Activated B cell treated with CpG ODN at 0.5 μM for 24 hours (primary cell): ENCODE results near the gene SH3GL3. TPM values are rescaled to one million over a fixed set of nuclear protein-coding genes. Genes with fewer than 3 reads are reported as not detected.

Source experiments
- ATAC-seq: fragments of 200-7000 bp; cut with Tn5 transposase; one replicate; pipeline ENCODE4 v1.10.0; 2021; ENCODE audit warnings: low read depth, mild to moderate bottlenecking, moderate library complexity
- CTCF ChIA-PET: fragments of 350-600 bp; sonication (Branson Sonifier 250); formaldehyde crosslinking; loops from one replicate; lab custom pipeline; 2021; ENCODE audit warnings: antibody characterized with exemption; lab: Charles Lee
- POLR2A ChIA-PET: fragments of 350-600 bp; sonication (Branson Sonifier 250); formaldehyde crosslinking; loops from one replicate; lab custom pipeline; 2021; ENCODE audit warnings: antibody characterized with exemption; lab: Charles Lee
- DNase-seq: peaks from one replicate; pipeline ENCODE4 v3.0.0; 2022
- H3K27ac Mint-ChIP-seq: one replicate; pipeline ENCODE4 v1.8.0; 2020; ENCODE audit warnings: mixed read lengths
- H3K27me3 Mint-ChIP-seq: one replicate; pipeline ENCODE4 v1.8.0; 2021; ENCODE audit warnings: mixed read lengths
- H3K36me3 Mint-ChIP-seq: one replicate; pipeline ENCODE4 v1.8.0; 2021; ENCODE audit warnings: low read depth, mixed read lengths
- H3K4me1 Mint-ChIP-seq: one replicate; pipeline ENCODE4 v1.8.0; 2021; ENCODE audit warnings: mixed read lengths
- H3K4me3 Mint-ChIP-seq: one replicate; pipeline ENCODE4 v1.8.0; 2020; ENCODE audit warnings: mild to moderate bottlenecking, mixed read lengths
- H3K9me3 Mint-ChIP-seq: one replicate; pipeline ENCODE4 v1.8.0; 2020; ENCODE audit warnings: mixed read lengths
- CTCF ChIP-seq: fragments of 200-600 bp; IDR thresholded peaks from one replicate; pipeline ENCODE4 v1.8.0; 2022; ENCODE audit warnings: antibody characterized with exemption, mild to moderate bottlenecking
- intact Hi-C: fragments of 100-400 bp; cut with micrococcal nuclease; formaldehyde crosslinking; loops from one replicate; pipeline ENCODE4 v1.15.1; 2024
- total RNA-seq: library from RNA; stranded (reverse); gene quantifications from 2 replicates; pipeline ENCODE4 v1.2.3, GENCODE V29; 2022

Gene SH3GL3
- total RNA-seq, 1 donor from 2014 or later, result not detected

- POLR2A ChIA-PET, result no interaction called here
- ATAC-seq (no peak), DNase-seq (no peak)
- Mint-ChIP-seq H3K4me1 (no peaks in the 10 kb centered on the region), H3K4me3 (no peak overlapping the region), H3K36me3 (no peaks in the 10 kb centered on the region), H3K27ac (no peak overlapping the region), H3K27me3 (peaks cover 9% of the 10 kb centered on the region), H3K9me3 (peaks cover 11% of the 10 kb centered on the region)
- CTCF ChIA-PET, result no interaction called here
- intact Hi-C loops, result no loop called here
- TF ChIP-seq CTCF, result no peak
These were observed 99.4 kb downstream of the SH3GL3 start for GRCh38 chr15:83546512-83546888.

DNA sequence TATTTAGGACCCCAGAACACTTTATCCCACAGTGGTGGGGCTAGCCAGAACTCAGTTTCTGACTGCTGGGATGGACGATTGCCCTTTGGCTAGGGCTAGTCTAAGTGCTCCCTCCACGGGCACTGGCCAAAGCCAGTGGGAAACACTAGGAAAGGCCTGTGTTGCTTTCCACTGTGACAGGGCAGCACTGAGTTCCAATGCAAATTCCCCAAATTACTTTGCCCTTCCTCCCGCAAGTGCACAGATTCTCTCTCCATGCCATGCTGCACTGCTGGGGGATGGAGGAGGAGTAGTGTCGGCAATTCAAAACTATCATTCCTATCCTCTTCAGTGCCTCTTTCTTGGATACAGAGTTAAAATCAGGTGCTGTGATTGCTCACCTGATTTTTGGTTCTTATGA, 100.0 kb downstream of the SH3GL3 start:
- Mint-ChIP-seq H3K4me1 (no peaks in the 10 kb centered on the region), H3K27me3 (peaks cover 9% of the 10 kb centered on the region), H3K27ac (no peak overlapping the region), H3K36me3 (no peaks in the 10 kb centered on the region), H3K4me3 (no peak overlapping the region), H3K9me3 (peaks cover 11% of the 10 kb centered on the region)
- ChIA-PET POLR2A (no interaction called here), CTCF (no interaction called here)
- no peak for TF ChIP-seq CTCF
- ATAC-seq (no peak), DNase-seq (no peak)
- intact Hi-C loops, result no loop called here

DNA sequence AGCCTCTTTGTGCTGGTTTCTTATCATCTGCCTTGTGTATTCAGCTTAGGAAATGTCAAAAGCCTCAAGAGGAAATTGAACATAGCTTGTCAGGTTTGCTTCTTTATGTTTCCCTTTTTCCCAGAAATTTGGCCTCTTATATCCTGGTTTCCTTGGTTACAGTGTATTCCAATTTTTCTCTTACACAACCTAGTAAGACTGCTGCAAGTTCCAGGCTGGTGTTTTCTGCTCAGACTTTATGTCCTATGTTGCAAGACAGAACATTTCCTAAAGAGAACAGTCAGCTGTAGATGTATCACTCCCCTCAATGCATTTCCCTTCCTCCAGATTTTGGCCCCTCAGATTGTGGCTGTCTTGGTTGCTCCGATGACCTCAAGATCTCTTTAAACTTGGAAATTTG, 102.5 kb downstream of the SH3GL3 start:
- H3K9me3 Mint-ChIP-seq, result peaks cover 3% of the 10 kb centered on the region
- ChIA-PET CTCF (no interaction called here), POLR2A (no interaction called here)
- intact Hi-C loops, result no loop called here
- H3K4me1 Mint-ChIP-seq, result no peaks in the 10 kb centered on the region
- H3K27me3 Mint-ChIP-seq, result peaks cover 5% of the 10 kb centered on the region
- TF ChIP-seq CTCF, result no peak
- ATAC-seq (no peak), DNase-seq (no peak)
- H3K4me3 Mint-ChIP-seq, result no peak overlapping the region
- H3K27ac Mint-ChIP-seq, result no peak overlapping the region
- no peaks in the 10 kb centered on the region for H3K36me3 Mint-ChIP-seq

- Mint-ChIP-seq H3K4me1 (no peaks in the 10 kb centered on the region), H3K9me3 (no peaks in the 10 kb centered on the region), H3K36me3 (no peaks in the 10 kb centered on the region), H3K27ac (no peak overlapping the region), H3K4me3 (no peak overlapping the region), H3K27me3 (peaks cover 9% of the 10 kb centered on the region)
- POLR2A ChIA-PET, result no interaction called here
- intact Hi-C loops, result no loop called here
- TF ChIP-seq CTCF, result no peak
- DNase-seq (no peak), ATAC-seq (no peak)
- CTCF ChIA-PET, result no interaction called here
These were observed 107.4 kb downstream of the SH3GL3 start for GRCh38 chr15:83554558-83554957.

DNA sequence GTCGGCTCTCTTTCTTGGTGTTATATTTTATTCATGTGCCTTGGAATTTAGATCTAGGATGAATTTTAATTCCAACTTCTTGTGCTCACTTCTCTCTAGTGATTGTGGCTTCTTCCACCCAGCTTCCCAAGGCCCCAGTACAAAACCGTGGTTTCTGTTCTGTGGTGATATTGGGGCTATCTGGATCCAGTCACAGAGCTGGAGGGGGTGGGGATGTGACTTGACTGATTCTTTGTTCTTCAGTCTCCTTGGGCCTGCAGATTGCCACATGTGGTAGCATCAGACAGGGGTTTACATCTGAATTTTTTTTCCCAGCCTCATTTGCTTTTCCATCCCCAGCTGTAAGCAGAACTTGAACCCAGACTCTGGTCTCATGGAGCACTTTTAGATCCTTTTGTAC, 108.2 kb downstream of the SH3GL3 start:
- intact Hi-C loops, result loop anchor here (5.0 kb wide), 1 partner anchor 543 kb away; the partner anchor contains the start of gene C15orf40
- peaks cover 10% of the 10 kb centered on the region for H3K27me3 Mint-ChIP-seq
- no peaks in the 10 kb centered on the region for H3K9me3 Mint-ChIP-seq
- POLR2A ChIA-PET, result no interaction called here
- DNase-seq (no peak), ATAC-seq (no peak)
- H3K27ac Mint-ChIP-seq, result no peak overlapping the region
- no peaks in the 10 kb centered on the region for H3K36me3 Mint-ChIP-seq
- TF ChIP-seq CTCF, result no peak
- H3K4me1 Mint-ChIP-seq, result no peaks in the 10 kb centered on the region
- CTCF ChIA-PET, result no interaction called here
- no peak overlapping the region for H3K4me3 Mint-ChIP-seq
